Panc1 (cell line): ENCODE measurements around the gene GFPT2. TPM values are rescaled to one million over a fixed set of nuclear protein-coding genes. Genes with fewer than 3 reads are reported as not detected.

Experiments
- ATAC-seq: fragments of 200-7000 bp; cut with Tn5 transposase; 2 replicates; pipeline ENCODE4 v1.9.1; 2020; ENCODE audit warnings: mild to moderate bottlenecking, moderate library complexity
- BruUV-seq: library from RNA; stranded (reverse); fragments of 400-500 nt; replicated peaks from 2 replicates; lab custom pipeline; 2021; lab: Mats Ljungman, UMichigan
- CTCF ChIA-PET: fragments of 300-600 bp; sonication (Branson Sonifier 250); formaldehyde crosslinking; loops from one replicate; lab custom pipeline; 2022; ENCODE audit warnings: antibody characterized with exemption; lab: Charles Lee
- POLR2A ChIA-PET: fragments of 300-600 bp; sonication (Branson Sonifier 250); formaldehyde crosslinking; loops from one replicate; lab custom pipeline; 2022; ENCODE audit warnings: antibody characterized with exemption; lab: Charles Lee
- DNase-seq: peaks from one replicate; pipeline ENCODE4 v3.0.0-alpha.2; 2010; ENCODE audit warnings: low read depth, low spot score
- H3K27ac ChIP-seq: 2 replicates; pipeline ENCODE4 v1.5.1; 2011; ENCODE audit warnings: mild to moderate bottlenecking, low read length, inconsistent platforms
- H3K27me3 ChIP-seq: fragments of 200-500 bp; sonication (Bioruptor generic); 2 replicates; pipeline ENCODE4 v1.6.0; 2014; ENCODE audit warnings: low read length, inconsistent platforms; ENCODE audit not compliant: control insufficient read depth, insufficient read depth
- H3K36me3 ChIP-seq: fragments of 200-500 bp; sonication (Bioruptor generic); 2 replicates; pipeline ENCODE4 v1.5.1; 2014; ENCODE audit warnings: inconsistent platforms, mild to moderate bottlenecking, low read length, moderate library complexity; ENCODE audit not compliant: control insufficient read depth, insufficient read depth
- H3K4me1 ChIP-seq: 2 replicates; pipeline ENCODE4 v1.5.1; 2011; ENCODE audit warnings: inconsistent platforms, mild to moderate bottlenecking, low read length, moderate library complexity; ENCODE audit not compliant: control insufficient read depth, insufficient read depth
- H3K4me3 ChIP-seq, 2 experiments: 2 replicates each; pipeline ENCODE4 v1.5.1; 2011 to 2012; ENCODE audit warnings: low read depth in 2 of 2, low read length in 2 of 2, mild to moderate bottlenecking in 2 of 2, inconsistent platforms in 1 of 2, moderate library complexity in 1 of 2
- H3K9me3 ChIP-seq: fragments of 200-500 bp; sonication (Bioruptor generic); 2 replicates; pipeline ENCODE4 v1.5.1; 2014; ENCODE audit warnings: low read depth, mild to moderate bottlenecking, inconsistent platforms, low read length, moderate library complexity; ENCODE audit not compliant: control insufficient read depth, insufficient read depth
- POLR2AphosphoS5 ChIP-seq: IDR thresholded peaks from 2 replicates; pipeline ENCODE4 v1.6.1; 2012; ENCODE audit warnings: mild to moderate bottlenecking, low read depth, low read length, moderate library complexity
- SIN3A ChIP-seq: IDR thresholded peaks from 2 replicates; pipeline ENCODE4 v1.6.1; 2012; ENCODE audit warnings: low read depth, mild to moderate bottlenecking, low read length, moderate library complexity, borderline replicate concordance; ENCODE audit not compliant: insufficient read depth
- TCF7L2 ChIP-seq: IDR thresholded peaks from 2 replicates; pipeline ENCODE4 v1.6.1; 2011; ENCODE audit warnings: mild to moderate bottlenecking, low read depth, low read length, inconsistent platforms
- in situ Hi-C: cut with HindIII; loops from 2 replicates; pipeline ENCODE4 v1.10.0; 2016; ENCODE audit warnings: low sequenced_read_pairs, low pct_unique_long_range_greater_than_20kb
- intact Hi-C: fragments of 100-400 bp; cut with micrococcal nuclease; formaldehyde crosslinking; loops from one replicate; pipeline ENCODE4 v1.10.0; 2022; ENCODE audit not compliant: unreplicated experiment
- total RNA-seq: library from RNA; stranded (reverse); gene quantifications from one replicate; pipeline ENCODE4 v1.2.1, GENCODE V29; 2021; ENCODE audit not compliant: unreplicated experiment
- TF ChIP-seq, protein P1 (sequence below): fragments of 450-650 bp; IDR thresholded peaks from 2 replicates; pipeline ENCODE4 v1.5.1; 2017; ENCODE audit warnings: mild to moderate bottlenecking
- TF ChIP-seq, protein P2 (sequence below), 2 experiments: IDR thresholded peaks; 2 replicates each; pipeline ENCODE4 v1.6.1; 2011 to 2012; ENCODE audit warnings: low read depth in 2 of 2, control low read depth in 1 of 2, low read length in 1 of 2, mild to moderate bottlenecking in 1 of 2, moderate library complexity in 1 of 2; ENCODE audit not compliant: insufficient read depth in 1 of 2

The GFPT2 gene
- total RNA-seq, 1 experiment from 2014 or later: 2.1 TPM

DNA sequence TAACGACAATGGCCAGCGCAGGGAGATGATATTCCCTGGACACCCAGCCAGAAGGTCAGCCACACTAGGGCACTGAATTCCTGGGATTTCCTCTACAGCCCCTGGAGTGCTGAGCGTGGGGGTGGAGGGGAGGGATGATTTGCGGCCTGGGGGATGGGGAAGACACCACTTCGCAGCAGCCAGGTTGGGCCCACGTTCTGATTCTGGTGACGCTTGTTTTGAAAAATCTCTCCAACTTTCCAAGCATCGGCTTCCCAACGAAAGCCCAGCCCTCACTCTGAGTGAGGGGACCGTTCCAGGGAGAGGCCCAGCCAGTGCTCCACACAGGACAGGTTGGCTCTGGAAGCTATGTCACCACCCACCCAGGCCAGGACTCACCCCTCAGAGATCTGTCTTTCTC is 5.4 kb downstream of the GFPT2 start:
- no peaks in the 10 kb centered on the region for H3K36me3 ChIP-seq
- no peaks in the 10 kb centered on the region for H3K9me3 ChIP-seq
- ChIA-PET POLR2A (no interaction called here), CTCF (no interaction called here)
- peaks cover 2% of the 10 kb centered on the region; the same call in 1 of the 2 replicates for H3K27me3 ChIP-seq
- TF ChIP-seq, protein P1, sequence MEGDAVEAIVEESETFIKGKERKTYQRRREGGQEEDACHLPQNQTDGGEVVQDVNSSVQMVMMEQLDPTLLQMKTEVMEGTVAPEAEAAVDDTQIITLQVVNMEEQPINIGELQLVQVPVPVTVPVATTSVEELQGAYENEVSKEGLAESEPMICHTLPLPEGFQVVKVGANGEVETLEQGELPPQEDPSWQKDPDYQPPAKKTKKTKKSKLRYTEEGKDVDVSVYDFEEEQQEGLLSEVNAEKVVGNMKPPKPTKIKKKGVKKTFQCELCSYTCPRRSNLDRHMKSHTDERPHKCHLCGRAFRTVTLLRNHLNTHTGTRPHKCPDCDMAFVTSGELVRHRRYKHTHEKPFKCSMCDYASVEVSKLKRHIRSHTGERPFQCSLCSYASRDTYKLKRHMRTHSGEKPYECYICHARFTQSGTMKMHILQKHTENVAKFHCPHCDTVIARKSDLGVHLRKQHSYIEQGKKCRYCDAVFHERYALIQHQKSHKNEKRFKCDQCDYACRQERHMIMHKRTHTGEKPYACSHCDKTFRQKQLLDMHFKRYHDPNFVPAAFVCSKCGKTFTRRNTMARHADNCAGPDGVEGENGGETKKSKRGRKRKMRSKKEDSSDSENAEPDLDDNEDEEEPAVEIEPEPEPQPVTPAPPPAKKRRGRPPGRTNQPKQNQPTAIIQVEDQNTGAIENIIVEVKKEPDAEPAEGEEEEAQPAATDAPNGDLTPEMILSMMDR: no peak
- TF ChIP-seq POLR2AphosphoS5 (no peak), TCF7L2 (no peak), SIN3A (no peak)
- TF ChIP-seq, protein P2, sequence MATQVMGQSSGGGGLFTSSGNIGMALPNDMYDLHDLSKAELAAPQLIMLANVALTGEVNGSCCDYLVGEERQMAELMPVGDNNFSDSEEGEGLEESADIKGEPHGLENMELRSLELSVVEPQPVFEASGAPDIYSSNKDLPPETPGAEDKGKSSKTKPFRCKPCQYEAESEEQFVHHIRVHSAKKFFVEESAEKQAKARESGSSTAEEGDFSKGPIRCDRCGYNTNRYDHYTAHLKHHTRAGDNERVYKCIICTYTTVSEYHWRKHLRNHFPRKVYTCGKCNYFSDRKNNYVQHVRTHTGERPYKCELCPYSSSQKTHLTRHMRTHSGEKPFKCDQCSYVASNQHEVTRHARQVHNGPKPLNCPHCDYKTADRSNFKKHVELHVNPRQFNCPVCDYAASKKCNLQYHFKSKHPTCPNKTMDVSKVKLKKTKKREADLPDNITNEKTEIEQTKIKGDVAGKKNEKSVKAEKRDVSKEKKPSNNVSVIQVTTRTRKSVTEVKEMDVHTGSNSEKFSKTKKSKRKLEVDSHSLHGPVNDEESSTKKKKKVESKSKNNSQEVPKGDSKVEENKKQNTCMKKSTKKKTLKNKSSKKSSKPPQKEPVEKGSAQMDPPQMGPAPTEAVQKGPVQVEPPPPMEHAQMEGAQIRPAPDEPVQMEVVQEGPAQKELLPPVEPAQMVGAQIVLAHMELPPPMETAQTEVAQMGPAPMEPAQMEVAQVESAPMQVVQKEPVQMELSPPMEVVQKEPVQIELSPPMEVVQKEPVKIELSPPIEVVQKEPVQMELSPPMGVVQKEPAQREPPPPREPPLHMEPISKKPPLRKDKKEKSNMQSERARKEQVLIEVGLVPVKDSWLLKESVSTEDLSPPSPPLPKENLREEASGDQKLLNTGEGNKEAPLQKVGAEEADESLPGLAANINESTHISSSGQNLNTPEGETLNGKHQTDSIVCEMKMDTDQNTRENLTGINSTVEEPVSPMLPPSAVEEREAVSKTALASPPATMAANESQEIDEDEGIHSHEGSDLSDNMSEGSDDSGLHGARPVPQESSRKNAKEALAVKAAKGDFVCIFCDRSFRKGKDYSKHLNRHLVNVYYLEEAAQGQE (IDR thresholded peaks at IDR 0.05; ENCODE audit: insufficient read depth in 1 of 2, low read depth in 2 of 2, low read length in 1 of 2): no peak
- intact Hi-C loops: no loop called here
- no peak overlapping the region for H3K27ac ChIP-seq
- H3K4me1 ChIP-seq: no peaks in the 10 kb centered on the region
- in situ Hi-C loops: no loop called here
- ATAC-seq: no peak
- BruUV-seq: no TSS peak
- no peak overlapping the region for H3K4me3 ChIP-seq
- no peak for DNase-seq

- ATAC-seq: no peak
- CTCF ChIA-PET: no interaction called here
- intact Hi-C loops (no loop called here), in situ Hi-C loops (no loop called here)
- DNase-seq: no peak
- no TSS peak for BruUV-seq
- no peak overlapping the region for H3K27ac ChIP-seq
- TF ChIP-seq SIN3A (no peak), TCF7L2 (no peak)
- TF ChIP-seq, protein P1: no peak
- TF ChIP-seq, protein P2 (IDR thresholded peaks at IDR 0.05; ENCODE audit: insufficient read depth in 1 of 2, low read depth in 2 of 2, low read length in 1 of 2): no peak
- H3K36me3 ChIP-seq: no peaks in the 10 kb centered on the region
- no peak overlapping the region for H3K4me3 ChIP-seq
- H3K9me3 ChIP-seq: no peaks in the 10 kb centered on the region
- no peaks in the 10 kb centered on the region for H3K4me1 ChIP-seq
- no peaks in the 10 kb centered on the region for H3K27me3 ChIP-seq
- POLR2A ChIA-PET: no interaction called here
Measured at GRCh38 chr5:180346358-180346757, 6.8 kb downstream of the GFPT2 start.
